ENCODE measurements around the gene OLFML2B.
"Not testable (repeated sequence)": the region's sequence is repeated elsewhere in the genome, so short reads cannot be mapped to it uniquely, and the experiment has no call there.

Gene OLFML2B

DNA sequence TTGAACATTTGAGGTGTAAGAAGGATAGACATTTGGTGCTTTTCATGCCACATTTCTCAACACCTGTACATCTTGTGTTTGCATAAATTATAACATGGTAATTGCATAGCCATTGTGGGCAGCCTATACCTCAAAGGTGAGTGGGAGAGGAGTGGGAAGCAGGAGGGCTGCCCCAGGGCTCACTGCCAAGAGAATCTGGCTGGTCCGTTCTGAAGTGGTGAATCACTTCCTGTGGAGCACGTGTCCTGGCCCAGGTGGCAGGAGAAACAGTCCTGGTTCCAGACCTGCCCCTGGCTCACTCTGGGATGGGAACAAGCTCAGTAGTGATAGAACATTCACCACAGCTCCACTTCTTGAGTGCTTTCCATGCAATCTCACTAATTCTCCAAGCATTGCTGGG lies 11.6 kb upstream of the OLFML2B start:
- DNase-seq (ENCODE audit: low read depth, low spot score) = no peak

DNA sequence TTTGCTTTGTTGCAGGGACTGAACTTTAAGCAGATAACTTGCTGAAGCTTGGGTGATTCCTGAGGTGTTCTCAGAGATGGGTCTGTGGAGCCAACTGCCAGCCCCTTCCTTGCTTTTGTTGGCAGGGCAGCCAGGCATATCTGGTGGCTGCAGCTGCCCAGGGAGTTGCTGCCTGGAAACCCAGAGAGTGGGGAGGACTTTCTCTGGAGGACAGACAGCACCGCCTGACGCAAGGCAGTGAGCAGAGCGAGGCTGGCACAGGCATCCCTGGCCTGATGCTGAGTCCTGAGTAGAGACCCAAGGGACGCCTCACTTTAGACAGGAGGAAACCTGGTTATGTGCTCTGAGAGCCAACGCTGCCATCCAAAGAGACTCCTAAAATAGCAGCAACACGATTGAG lies 9.8 kb upstream of the OLFML2B start:
- no peak for DNase-seq (ENCODE audit: low read depth, low spot score)

DNA sequence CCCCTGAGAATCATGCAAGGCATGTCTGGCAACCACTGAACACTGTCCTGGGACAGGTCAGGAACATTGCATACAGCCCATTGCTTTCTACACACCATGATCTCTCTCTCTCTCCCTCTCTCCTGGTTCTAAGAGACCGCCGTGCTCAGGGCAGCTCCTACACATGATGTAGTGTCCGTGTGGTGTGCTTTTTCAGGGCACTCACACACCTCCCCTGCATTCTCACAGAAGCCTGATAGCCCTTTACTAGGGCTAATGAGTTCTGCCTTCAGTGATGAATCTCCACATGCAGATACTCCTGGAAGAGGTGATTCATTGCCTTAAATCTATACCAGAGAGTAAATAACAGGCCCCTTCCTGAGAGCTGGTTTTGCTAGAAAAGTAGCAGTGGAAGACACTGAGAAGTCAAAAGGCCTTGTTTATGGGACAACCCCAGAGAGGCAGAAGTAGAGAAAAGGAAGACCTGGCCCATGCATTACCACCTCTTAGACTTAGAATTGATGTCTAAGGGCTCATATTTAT lies 7.2 kb upstream of the OLFML2B start:
- DNase-seq (ENCODE audit: low read depth, low spot score) = no peak

DNA sequence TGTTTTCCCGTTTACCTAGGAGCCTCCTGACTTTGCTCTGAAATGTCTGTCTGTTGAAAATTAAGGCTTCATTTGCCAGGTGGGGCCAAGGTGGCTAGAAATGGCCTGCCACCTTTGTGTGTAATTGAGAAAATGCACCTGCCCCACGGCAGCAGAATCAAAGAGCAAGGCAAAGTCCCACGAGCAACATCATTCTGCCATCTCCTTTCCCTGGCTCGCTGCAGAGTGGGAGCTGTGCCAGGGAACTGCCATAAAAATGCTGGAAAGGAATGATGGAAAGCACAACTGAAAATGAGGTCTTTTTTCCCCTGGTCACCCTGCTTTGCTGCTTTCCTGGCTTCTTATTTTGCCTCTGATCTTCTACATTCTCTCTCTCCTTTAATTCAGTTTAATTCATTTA lies 5.5 kb upstream of the OLFML2B start:
- no peak for DNase-seq (ENCODE audit: low read depth, low spot score)

DNA sequence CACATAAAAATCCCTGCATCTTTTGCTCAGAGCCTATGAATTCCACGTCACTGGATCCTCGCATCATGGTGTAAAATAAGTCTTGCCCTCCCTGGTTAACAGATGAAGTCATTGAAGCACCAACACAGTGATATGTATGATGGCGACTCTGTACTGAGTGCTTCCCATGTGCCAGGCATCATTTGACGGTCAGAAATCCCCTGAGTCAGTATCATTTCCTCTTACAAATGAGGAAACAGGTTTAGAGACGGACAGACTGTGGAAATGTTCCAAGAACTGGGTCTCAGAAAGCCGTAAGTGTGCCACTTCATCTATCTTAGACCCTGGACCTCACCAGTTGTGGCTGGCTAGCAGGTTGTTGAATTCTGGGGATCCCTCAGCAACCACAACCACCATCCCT lies 5.1 kb upstream of the OLFML2B start:
- no peak for DNase-seq (ENCODE audit: low read depth, low spot score)

DNA sequence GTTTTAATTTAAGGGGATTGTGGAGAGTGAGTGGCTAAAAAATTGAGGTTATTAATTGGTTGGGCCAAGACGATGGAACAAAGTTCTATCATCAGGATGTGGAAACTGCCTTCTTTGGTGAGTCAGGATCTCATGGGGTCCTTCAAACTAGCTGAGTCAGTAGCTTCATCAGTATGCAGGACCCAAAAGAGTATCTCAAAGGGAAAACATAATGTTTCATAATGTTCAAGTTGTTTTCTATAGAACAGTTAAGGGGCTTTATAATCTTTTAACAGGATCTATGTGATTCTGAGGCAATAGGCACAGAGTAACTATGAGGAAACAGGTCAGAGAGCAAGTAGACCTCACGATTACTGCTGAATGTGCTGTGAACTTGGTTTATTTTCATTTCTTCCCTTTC lies 3.2 kb upstream of the OLFML2B start:
- DNase-seq (ENCODE audit: low read depth, low spot score) = no peak

DNA sequence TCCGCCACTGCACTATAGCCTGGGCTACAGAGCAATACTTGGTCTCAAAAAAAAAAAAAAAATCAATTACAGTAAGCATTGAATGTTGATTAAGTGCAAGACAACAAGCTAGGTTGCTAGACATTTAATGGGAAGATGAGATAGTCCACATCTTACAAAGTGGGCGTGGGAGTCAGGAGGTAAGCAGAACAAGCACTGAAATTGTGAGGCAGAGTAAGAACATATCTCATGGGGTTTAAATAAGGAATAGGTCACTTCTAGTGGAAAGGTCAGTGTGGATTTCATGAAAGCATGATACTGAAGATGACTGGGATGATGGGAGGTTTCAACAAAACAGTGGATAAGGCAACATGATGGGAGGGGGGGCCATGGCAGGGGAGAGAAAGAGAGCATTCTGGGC lies 1.9 kb upstream of the OLFML2B start:
- no peak for DNase-seq (ENCODE audit: low read depth, low spot score)

DNA sequence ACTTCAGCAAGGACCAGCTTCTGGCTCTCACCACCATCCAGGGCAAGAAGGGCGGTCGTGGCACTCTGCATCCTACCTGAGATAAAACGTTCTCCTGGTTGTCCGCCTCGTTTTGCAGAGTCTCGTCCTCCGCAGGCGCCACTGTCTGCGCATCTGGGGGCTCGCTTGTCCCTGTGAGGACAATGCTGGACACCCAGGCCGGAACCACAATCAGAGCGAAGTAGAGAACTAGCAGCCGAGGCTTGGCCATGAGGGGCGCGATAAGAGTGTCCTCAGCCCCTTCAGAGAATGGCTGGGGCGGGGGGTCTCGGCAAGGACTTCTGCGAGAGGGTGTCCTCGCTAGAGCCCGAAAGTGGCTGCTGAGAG lies 505 bp downstream of the OLFML2B start:
- no peak for DNase-seq (ENCODE audit: low read depth, low spot score)

DNA sequence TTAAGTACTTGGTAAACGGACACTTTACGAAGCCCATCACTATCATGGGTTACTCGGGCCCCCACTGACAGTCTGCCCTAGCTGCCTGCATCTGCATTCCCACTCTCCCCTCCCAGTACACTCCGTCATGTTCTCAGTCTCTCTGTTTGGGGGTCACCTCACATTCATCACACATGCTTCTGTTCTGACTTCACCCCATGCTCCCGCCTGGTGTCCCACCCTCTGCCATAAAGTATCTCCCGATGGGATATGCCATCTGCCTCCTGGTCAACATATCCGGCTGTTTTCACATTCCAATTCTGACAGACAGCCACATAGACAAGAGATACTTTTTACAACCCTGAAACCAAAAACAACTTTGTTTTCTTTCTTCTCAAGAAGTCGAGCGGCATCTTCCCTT lies 1.0 kb downstream of the OLFML2B start:
- no peak for DNase-seq (ENCODE audit: low read depth, low spot score)

DNA sequence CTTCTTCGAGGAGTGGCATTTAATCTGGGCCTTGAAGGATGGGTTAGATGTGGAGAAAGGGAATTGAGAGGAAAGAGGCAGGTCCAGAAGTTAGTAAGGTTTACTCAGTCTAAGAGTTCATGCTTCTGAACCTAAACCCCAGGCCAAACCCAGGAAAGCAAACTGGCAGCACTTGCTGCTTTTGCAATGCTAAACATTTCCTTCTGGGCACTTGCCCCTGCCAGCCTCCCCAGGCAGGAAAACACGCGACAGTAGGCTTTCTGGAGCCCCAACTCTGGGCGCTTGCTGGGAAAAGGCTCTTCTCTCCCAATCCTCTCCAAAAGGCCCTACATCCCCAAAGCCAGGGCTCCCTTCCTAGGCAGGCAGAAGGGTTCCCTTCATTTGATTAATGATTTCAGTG lies 2.5 kb downstream of the OLFML2B start:
- DNase-seq (ENCODE audit: low read depth, low spot score) = no peak

DNA sequence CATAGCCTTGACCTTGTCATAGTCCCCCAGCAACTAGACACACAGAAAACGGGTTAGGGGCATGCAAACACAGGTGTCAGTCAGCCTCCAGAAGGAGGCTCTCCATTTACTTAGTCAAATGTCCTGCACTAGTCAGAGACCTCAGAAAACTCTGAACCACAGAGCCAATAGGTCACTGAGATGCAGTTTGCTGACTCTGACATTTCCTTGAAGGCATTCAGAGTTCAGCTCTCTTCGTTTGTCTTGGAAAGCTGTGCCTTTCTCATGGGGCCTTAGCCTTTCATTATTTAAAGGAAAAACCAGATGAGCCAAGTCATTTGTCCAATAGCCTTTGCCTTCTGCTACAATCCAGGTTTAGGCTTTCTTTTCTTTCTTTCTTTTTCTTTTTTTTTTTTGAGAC lies 3.5 kb downstream of the OLFML2B start:
- DNase-seq (ENCODE audit: low read depth, low spot score) = no peak

DNA sequence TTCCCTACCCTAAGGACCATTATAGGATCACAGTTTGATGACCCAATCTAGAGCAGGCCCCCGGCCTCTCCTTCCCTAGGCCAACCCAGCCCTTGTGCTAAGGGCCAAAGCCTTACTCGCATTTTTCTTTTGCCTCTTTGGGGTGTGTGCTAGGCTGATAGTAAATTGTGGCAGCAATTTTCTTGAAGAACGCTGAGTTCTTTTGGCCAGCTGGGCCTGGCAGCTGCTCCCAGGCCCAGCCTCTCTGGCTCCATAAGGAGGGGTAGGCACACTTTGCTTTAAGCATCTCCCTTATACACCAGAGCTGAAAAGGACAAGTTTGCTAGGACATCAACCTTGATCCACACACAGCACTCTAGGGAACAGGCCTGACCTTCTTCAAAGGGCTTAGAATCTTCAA lies 4.2 kb downstream of the OLFML2B start:
- DNase-seq (ENCODE audit: low read depth, low spot score) = no peak

DNA sequence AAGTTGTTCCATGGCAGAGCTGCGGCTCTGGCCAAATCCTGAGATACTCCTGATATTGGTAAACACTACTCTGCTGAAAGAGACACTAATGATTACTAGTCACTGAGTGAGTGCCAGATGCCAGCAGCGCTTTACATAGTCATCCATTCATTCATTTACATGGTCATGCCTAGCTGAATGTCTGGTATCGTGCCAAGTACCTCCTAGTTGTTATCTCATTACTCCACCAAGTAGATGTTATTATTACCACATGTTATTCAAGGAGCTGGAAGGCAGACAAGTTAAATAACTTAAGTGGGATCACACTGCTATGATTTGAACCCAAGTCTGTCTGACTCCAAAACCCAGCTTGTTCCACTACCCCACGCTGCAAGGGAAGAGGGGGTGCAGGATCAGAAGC lies 4.7 kb downstream of the OLFML2B start:
- no peak for DNase-seq (ENCODE audit: low read depth, low spot score)

DNA sequence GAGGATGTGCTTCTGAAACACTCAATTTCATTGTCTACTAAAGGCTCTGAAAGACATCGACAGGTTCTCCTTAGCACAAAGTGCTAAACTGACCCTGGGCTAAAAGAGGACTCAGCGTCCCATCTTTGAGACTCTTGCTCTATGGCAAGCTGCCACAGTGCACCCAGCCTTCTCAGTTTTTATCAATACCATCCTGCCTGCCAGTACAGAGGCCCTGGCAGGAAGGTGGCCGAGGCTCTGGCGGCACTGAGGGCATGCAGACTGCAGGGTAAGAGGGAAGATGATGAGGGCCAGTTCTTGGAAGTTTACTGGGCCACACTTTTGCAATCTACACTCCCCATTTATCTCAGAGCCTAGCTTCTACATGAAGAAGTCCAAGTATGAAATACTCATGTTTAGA lies 5.3 kb downstream of the OLFML2B start:
- no peak for DNase-seq (ENCODE audit: low read depth, low spot score)

DNA sequence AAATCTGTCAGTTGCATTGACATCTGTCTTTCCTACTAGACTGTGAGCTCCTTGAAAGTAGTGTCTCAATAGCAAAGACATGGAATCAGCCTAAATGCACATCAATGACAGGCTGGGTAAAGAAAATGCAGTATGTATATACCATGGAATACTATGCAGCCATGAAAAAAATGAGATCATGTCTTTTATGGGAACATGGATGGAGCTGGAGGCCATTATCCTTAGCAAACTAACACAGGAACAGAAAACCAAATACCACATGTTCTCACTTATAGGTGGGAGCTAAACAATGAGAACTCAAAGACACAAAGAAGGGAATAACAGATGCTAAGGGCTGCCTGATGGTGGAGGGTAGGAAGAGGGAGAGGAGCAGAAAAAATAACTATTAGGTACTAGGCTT lies 5.9 kb downstream of the OLFML2B start:
- not testable (repeated sequence) for DNase-seq (ENCODE audit: low read depth, low spot score)

DNA sequence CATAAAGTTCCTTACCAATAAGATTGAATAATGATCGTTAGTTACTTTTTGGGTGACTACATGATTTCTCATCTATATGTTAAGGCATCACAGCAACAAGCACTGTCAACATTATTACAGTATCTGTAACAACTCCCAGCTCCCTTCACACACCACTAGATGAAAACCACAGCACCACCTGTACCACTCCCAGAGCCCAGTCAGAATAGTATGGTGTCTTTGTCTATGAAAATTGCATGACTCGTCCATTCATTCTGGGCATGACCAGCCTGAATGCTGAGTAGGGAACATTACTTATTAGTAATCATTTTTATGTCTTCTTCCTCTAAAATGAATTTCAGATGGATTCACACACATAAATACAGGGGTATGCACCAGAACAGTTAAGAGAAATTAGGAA lies 7.0 kb downstream of the OLFML2B start:
- no peak for DNase-seq (ENCODE audit: low read depth, low spot score)

DNA sequence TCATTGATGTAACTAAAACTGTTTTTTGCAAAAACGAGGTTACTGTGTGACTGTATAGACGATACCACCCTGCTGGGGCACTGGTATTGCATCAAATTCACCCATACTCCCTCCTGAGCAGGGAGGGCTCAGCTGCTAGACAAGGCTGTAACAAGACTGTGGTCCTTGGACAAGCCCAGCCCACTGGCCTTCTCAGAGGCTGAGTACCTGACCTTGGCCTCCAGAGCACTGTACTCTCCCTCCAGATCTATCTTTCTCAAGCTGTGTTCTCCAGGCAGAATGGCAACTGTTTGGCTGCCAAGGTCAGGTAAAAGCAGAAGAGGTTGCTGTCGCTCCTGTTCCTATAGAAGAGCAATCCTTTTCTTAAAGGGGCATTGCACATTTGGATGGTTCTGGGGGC lies 8.5 kb downstream of the OLFML2B start:
- DNase-seq (ENCODE audit: low read depth, low spot score) = no peak

DNA sequence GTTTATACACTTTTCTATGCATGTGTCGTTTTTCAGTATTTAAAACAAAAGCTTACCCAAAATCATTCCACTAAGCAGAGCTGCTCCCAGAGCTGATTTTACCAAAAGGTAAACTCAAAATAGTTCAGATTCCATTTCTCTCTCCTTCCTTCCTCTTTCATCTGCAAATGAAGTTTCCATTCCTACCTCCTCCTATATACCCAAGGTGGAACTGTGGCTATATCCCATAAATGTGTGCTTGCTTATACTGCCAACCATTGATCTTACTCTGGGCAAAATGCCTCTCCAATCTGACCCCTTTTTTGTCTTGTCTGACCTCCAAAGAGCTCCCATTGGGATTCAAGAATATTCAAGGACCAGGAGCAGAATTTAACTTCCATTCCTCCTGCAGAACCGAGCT lies 9.5 kb downstream of the OLFML2B start:
- no peak for DNase-seq (ENCODE audit: low read depth, low spot score)

DNA sequence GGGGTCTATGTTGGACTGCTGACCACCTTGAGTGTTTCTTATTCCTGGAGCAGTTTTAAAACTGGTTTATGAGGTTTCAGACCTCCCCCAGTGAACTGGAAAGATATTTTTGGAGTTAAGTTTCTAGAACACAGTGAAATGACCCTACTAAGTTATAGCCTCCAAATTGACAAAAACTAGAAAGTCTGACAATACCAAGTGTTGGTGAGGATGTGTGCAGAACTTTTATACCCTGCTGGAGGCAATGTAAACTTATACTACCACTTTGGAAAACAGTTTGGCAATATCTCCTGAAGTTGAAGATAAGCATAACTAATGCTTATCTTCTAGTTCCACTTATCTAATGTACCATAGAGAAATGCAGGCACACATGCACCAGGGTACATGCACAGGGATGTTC lies 10.4 kb downstream of the OLFML2B start:
- DNase-seq (ENCODE audit: low read depth, low spot score) = no peak

DNA sequence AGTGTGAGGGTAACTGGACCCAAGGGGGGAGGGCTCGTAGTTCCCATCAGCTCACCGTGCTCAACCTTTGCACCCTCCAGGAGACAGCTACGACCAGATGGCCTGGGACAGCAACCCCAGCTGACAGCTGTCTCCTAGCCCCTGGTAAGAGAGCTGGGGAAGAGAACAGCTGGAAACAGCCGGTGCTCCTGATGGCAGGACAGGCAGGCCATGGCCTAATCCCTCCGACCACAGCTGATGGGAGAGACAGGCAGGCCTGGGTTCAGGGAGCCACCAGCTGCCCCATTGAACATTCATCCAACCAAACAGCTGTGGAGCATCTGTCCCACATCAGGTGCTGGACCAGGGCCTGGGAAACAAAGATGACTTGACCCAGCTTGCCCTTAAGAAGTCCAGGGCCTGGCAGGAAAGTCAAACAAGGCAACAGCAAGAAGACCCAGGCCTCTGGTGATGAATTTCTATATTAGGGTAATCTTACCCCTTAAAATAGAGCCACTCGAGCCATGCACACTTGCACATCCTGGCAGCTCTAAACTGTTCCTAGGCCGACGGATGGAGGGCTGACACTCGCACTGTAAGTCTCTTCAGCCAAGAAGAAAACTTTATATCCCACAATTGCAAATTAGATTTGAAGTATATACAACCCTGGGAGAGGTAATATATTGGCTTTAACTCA lies 12.2 kb downstream of the OLFML2B start:
- no peak for DNase-seq (ENCODE audit: low read depth, low spot score)

DNA sequence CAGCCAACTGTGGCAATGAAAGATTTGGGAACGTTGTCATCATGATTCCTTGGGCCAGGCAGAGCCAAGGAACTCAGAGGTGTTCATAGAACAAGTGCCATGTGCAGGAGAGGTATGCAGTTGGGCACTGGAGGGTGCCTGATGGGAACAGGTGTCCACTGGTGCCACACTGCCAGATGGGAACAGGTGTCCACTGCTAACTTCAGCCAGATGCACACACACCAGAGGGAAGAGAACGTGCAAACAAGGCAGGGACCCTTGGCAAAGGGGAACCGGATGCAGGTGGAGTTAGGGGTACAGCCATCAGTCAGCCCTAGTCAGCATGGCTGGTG lies 13.5 kb downstream of the OLFML2B start:
- no peak for DNase-seq (ENCODE audit: low read depth, low spot score)

DNA sequence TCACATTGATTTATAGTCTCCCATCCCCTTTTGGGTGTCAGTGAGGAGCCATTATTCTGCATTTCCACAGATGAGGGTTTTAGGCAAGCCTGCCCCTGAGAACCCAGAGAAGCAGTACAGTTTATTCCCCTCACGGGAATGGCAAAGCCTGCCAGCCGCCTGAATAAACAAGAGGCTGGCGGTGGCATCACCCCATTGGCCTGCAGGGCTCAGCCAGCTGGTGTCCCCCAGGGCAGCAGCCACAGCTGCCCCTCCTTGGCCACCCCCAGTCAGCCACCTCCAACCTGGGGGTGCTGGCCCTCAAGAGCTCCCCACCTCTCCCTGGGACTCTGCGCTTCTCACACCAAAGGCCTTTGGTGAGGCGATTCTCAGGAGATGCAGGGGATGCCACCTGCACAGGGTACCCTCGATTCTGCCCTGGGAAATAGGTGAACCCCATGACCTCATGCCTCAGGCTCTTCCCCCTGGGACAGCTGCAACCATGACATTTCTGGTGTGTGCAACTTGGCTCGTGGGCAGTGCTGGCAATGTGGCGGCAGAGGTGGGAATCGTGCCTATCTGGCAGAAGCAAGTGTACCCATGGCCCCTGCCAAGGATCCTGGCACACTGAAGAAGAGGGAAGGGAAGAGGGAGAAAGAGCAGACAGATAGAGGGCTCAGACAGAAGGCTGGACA lies 14.0 kb downstream of the OLFML2B start:
- DNase-seq (ENCODE audit: low read depth, low spot score) = no peak

DNA sequence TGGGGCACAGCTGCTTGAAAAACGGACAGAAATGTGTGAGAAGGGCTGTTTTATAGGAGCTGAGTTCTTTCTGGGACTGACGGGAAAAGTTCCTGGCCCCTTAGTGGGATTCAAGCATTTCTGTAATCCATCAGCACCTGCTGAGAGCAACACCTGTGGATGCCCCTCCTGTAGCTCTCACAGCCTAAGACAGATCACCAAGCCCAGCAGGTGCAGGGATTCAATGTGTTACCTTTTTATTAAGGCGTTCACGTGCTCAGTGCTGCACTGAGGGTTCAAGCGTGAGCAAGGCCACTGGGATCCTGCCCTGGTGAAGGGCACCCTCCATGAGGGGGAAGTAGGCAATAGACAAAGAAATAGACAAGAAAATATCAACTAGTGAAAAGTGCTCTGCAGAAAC lies 14.9 kb downstream of the OLFML2B start:
- no peak for DNase-seq (ENCODE audit: low read depth, low spot score)

DNA sequence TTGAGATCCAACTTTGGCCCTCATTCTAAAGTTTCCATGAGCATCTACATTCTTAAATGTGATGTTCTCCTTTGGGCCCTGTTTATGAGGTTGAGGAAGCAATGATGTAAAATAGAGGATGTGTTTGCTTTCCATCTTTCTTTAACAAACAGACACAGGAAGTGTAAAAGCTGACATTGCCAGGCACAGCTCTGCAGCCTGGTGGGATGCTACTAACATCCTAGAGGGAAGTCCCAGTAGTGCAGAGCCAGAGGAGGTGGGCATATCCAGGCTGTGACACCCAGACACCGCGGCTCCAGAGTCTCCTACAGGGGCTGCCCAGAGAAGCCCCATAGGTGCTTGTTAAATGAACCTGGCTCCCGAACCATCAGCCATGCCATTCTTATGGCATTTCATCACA lies 16.2 kb downstream of the OLFML2B start:
- DNase-seq (ENCODE audit: low read depth, low spot score) = no peak

Data from smooth muscle cell of the brain vasculature (primary cell).